GM12878 (cell line): ENCODE results near the gene NMNAT1. TPM values are rescaled to one million over a fixed set of nuclear protein-coding genes. Genes with fewer than 3 reads are reported as not detected.

Experiments used
- ATAC-seq: fragments of 200-7000 bp; cut with Tn5 transposase; 3 replicates; pipeline ENCODE4 v1.9.1; 2020; ENCODE audit warnings: mild to moderate bottlenecking, moderate library complexity
- BruUV-seq: library from RNA; stranded (reverse); fragments of 400-500 nt; replicated peaks from 2 replicates; lab custom pipeline; 2021; lab: Mats Ljungman, UMichigan
- CTCF ChIA-PET: fragments of 300-600 bp; sonication (Branson Sonifier 250); formaldehyde crosslinking; extraction: SDS; loops from one replicate; lab custom pipeline; 2021; ENCODE audit warnings: inconsistent platforms; lab: Yijun Ruan, JAX
- POLR2A ChIA-PET: fragments of 350-600 bp; formaldehyde crosslinking; extraction: SDS; loops from one replicate; lab custom pipeline; 2021; ENCODE audit warnings: inconsistent platforms; lab: Charles Lee
- RAD21 ChIA-PET: fragments of 300-600 bp; sonication (Branson Sonifier 250); formaldehyde crosslinking; loops from one replicate; lab custom pipeline; 2023; ENCODE audit warnings: antibody characterized with exemption; ENCODE audit not compliant: unreplicated experiment; lab: Charles Lee
- SMC1A ChIA-PET: fragments of 300-600 bp; sonication (Branson Sonifier 250); formaldehyde crosslinking; loops from one replicate; lab custom pipeline; 2023; ENCODE audit not compliant: unreplicated experiment, uncharacterized antibody; lab: Charles Lee
- DNase-seq: peaks from one replicate; pipeline ENCODE4 v3.0.0-alpha.2; 2011; ENCODE audit warnings: low read depth, low spot score
- FAIRE-seq: peaks from 3 replicates; lab custom pipeline; 2011; peaks lifted over from hg19 to GRCh38; lab: Jason Lieb, UNC
- H2AFZ ChIP-seq: 2 replicates; pipeline ENCODE4 v1.6.0; 2011; ENCODE audit warnings: low read depth, low read length, control low read depth; ENCODE audit not compliant: control insufficient read depth
- H3K27ac ChIP-seq: 2 replicates; pipeline ENCODE4 v1.5.1; 2011; ENCODE audit warnings: control low read depth; ENCODE audit not compliant: control insufficient read depth, insufficient read depth
- H3K27me3 ChIP-seq, 2 experiments: replicated peaks in 1 of 2; 2 replicates each; pipeline versions ENCODE4 v1.6.0 to v1.6.1; 2011; ENCODE audit warnings: low read length in 1 of 2; ENCODE audit not compliant: control insufficient read depth in 2 of 2, insufficient read depth in 2 of 2
- H3K36me3 ChIP-seq, 2 experiments: 2 replicates each; pipeline ENCODE4 v1.5.1; 2011; ENCODE audit warnings: low read length in 1 of 2; ENCODE audit not compliant: control insufficient read depth in 2 of 2, insufficient read depth in 2 of 2
- H3K4me1 ChIP-seq: 2 replicates; pipeline ENCODE4 v1.6.1; 2011; ENCODE audit warnings: mild to moderate bottlenecking, low read length, moderate library complexity, mixed read lengths; ENCODE audit not compliant: control insufficient read depth, insufficient read depth
- H3K4me2 ChIP-seq: 2 replicates; pipeline ENCODE4 v1.6.0; 2011; ENCODE audit warnings: control low read depth; ENCODE audit not compliant: control insufficient read depth, insufficient read depth
- H3K4me3 ChIP-seq: fragments of 200-600 bp; sonication (generic); 2 replicates; pipeline ENCODE4 v1.5.1; 2016
- H3K79me2 ChIP-seq: 2 replicates; pipeline ENCODE4 v1.6.0; 2011; ENCODE audit warnings: low read length; ENCODE audit not compliant: control insufficient read depth, insufficient read depth
- H3K9ac ChIP-seq: 2 replicates; pipeline ENCODE4 v1.8.0; 2011; ENCODE audit warnings: low read length, control low read depth, mixed read lengths; ENCODE audit not compliant: control insufficient read depth, insufficient read depth
- H3K9me3 ChIP-seq: replicated peaks from 3 replicates; pipeline ENCODE4 v1.5.1; 2011; ENCODE audit warnings: mild to moderate bottlenecking, low read length; ENCODE audit not compliant: control insufficient read depth, insufficient read depth
- H4K20me1 ChIP-seq: 2 replicates; pipeline ENCODE4 v1.6.0; 2011; ENCODE audit not compliant: control insufficient read depth, insufficient read depth
- ATF3 ChIP-seq: IDR thresholded peaks from 2 replicates; pipeline ENCODE4 v1.6.1; 2011; ENCODE audit warnings: low read depth, mild to moderate bottlenecking, low read length, moderate library complexity, borderline replicate concordance; ENCODE audit errors: extremely low read depth
- BHLHE40 ChIP-seq, 2 experiments: fragments of 450-650 bp in 1 of 2; IDR thresholded peaks; 2 replicates each; pipeline ENCODE4 v1.6.1; 2011 to 2017; ENCODE audit warnings: low read depth in 2 of 2, borderline replicate concordance in 1 of 2, improper control_type of control experiment in 1 of 2, low read length in 1 of 2, mild to moderate bottlenecking in 1 of 2
- E4F1 ChIP-seq: fragments of 450-650 bp; IDR thresholded peaks from 2 replicates; pipeline ENCODE4 v1.6.1; 2018; ENCODE audit warnings: borderline replicate concordance, mild to moderate bottlenecking; ENCODE audit not compliant: partially characterized antibody
- EED ChIP-seq: sonication (generic); IDR thresholded peaks from 2 replicates; pipeline ENCODE4 v1.6.1; 2016; ENCODE audit warnings: antibody characterized with exemption, low read depth
- EZH2 ChIP-seq: IDR thresholded peaks from 2 replicates; pipeline ENCODE4 v1.6.1; 2012; ENCODE audit warnings: low read depth, mild to moderate bottlenecking, control low read depth, inconsistent platforms, low read length, borderline replicate concordance; ENCODE audit not compliant: control insufficient read depth
- IKZF2 ChIP-seq, 2 experiments: fragments of 450-650 bp; IDR thresholded peaks; 2 replicates each; pipeline ENCODE4 v1.6.1; 2017; ENCODE audit warnings: mild to moderate bottlenecking in 2 of 2, moderate library complexity in 2 of 2
- JUND ChIP-seq: IDR thresholded peaks from 2 replicates; pipeline ENCODE4 v1.6.1; 2012; ENCODE audit warnings: low read depth, mild to moderate bottlenecking, low read length, improper control_type of control experiment, moderate library complexity
- MLLT1 ChIP-seq: fragments of 450-650 bp; IDR thresholded peaks from 2 replicates; pipeline ENCODE4 v1.6.1; 2016; ENCODE audit warnings: mild to moderate bottlenecking
- PKNOX1 ChIP-seq: fragments of 450-650 bp; IDR thresholded peaks from 2 replicates; pipeline ENCODE4 v1.6.1; 2016; ENCODE audit warnings: mild to moderate bottlenecking
- POLR2A ChIP-seq: IDR thresholded peaks from 2 replicates; pipeline ENCODE4 v1.6.1; 2011; ENCODE audit warnings: low read depth, mild to moderate bottlenecking, low read length
- RAD51 ChIP-seq: fragments of 450-650 bp; IDR thresholded peaks from 2 replicates; pipeline ENCODE4 v1.6.1; 2016; ENCODE audit warnings: moderate library complexity, mild to moderate bottlenecking, inconsistent platforms
- SPI1 ChIP-seq: IDR thresholded peaks from 2 replicates; pipeline ENCODE4 v1.6.1; 2011; ENCODE audit warnings: low read depth, mild to moderate bottlenecking, low read length, moderate library complexity, borderline replicate concordance; ENCODE audit not compliant: insufficient read depth
- TBL1XR1 ChIP-seq: IDR thresholded peaks from 2 replicates; pipeline ENCODE4 v1.6.1; 2012; ENCODE audit warnings: low read depth, low read length, improper control_type of control experiment
- ZNF217 ChIP-seq: fragments of 450-650 bp; IDR thresholded peaks from 2 replicates; pipeline ENCODE4 v1.6.1; 2017; ENCODE audit warnings: antibody characterized with exemption, mild to moderate bottlenecking
- ZNF384 ChIP-seq: IDR thresholded peaks from 2 replicates; pipeline ENCODE4 v1.6.1; 2012; ENCODE audit warnings: low read depth, mild to moderate bottlenecking, low read length, improper control_type of control experiment, borderline replicate concordance
- WGBS: methylation state at CpG from one replicate; pipeline ENCODE4 v1.1.6; 2016; ENCODE audit warnings: low lambda C conversion rate; ENCODE audit not compliant: insufficient replicate concordance, insufficient coverage; ENCODE audit errors: missing lambda C conversion rate; 5-methylcytosine and 5-hydroxymethylcytosine counted together
- in situ Hi-C: fragments of 300-500 bp; cut with MboI; formaldehyde crosslinking; loops from 9 replicates; pipeline ENCODE4 v1.14.3; 2018; ENCODE audit warnings: mixed read lengths
- intact Hi-C: fragments of 100-400 bp; cut with micrococcal nuclease; formaldehyde crosslinking; loops from one replicate; pipeline ENCODE4 v1.14.2; 2022; ENCODE audit not compliant: unreplicated experiment
- polyA plus RNA-seq, 11 experiments: library from polyadenylated mRNA; depleted of rRNA in 4 of 11; unstranded in 6 of 11; stranded (reverse) in 5 of 11; fragments of >200 nt; fragmentation: Nextera tagmentation in 4 of 11; fragmentation: Illumina TruSeq in 1 of 11; extraction: Ambion mirVana in 4 of 11; extraction: Trizol in 1 of 11; gene quantifications; 1 replicate in 1 of 11; 2 replicates in 10 of 11; pipeline versions ENCODE4 v1.2.1 to v1.2.3, GENCODE V29; 2011 to 2016; ENCODE audit warnings: inconsistent platforms in 2 of 11, missing spikeins in 2 of 11, low read depth in 1 of 11
- total RNA-seq, 4 experiments: library from RNA; depleted of rRNA in 3 of 4; stranded (reverse); fragments of >200 nt in 3 of 4; fragmentation: Illumina TruSeq in 1 of 4; extraction: Trizol in 1 of 4; gene quantifications; 2 replicates each; pipeline versions ENCODE4 v1.2.1 to v1.2.3, GENCODE V29; 2013 to 2021

Gene NMNAT1
- total and polyA plus RNA-seq, 10 of the 15 experiments (the other 5 are each of a cell fraction or from before 2014, with no cell fraction given): 7.2 to 16.7 (median 11.7) TPM

- DNase-seq (no peak), FAIRE-seq (peak; percentile 89), ATAC-seq (peak; percentile 83)
- WGBS: 60% methylated on average over 18 of the region's 18 CpGs
- Histone ChIP-seq H2AFZ (peak overlapping the region; percentile 82), H3K4me3 (peak overlapping the region; percentile 7; the same call in 1 of the 2 replicates), H3K9ac (peak overlapping the region; percentile 25; the same call in 1 of the 2 replicates), H3K36me3 (no peaks in the 10 kb centered on the region), H3K4me1 (peaks cover 31% of the 10 kb centered on the region), H3K27ac (no peak overlapping the region), H3K9me3 (no peaks in the 10 kb centered on the region), H3K27me3 (no peaks in the 10 kb centered on the region), H3K79me2 (peaks cover 2% of the 10 kb centered on the region; the same call in 1 of the 2 replicates), H4K20me1 (no peaks in the 10 kb centered on the region), H3K4me2 (peak overlapping the region; percentile 74)
- intact Hi-C loops (no loop called here), in situ Hi-C loops (no loop called here)
- ChIA-PET SMC1A (interaction anchor here (1.3 kb wide), 1 partner anchor 14 kb away, joined by 3 read pairs; no protein-coding TSS in a partner anchor), CTCF (no interaction called here), RAD21 (no interaction called here), POLR2A (interaction anchor here (0.5 to 0.6 kb wide), 3 partner anchors 14 to 272 kb away, joined by 3 to 5 read pairs (median 4); no protein-coding TSS in a partner anchor)
- no TSS peak for BruUV-seq
- TF ChIP-seq IKZF2 (IDR thresholded peaks at IDR 0.05) (peak in 1 of 2 experiments; percentile 36; a peak in 1 of 4 replicates), MLLT1 (0 out of 2 replicates have a peak, but pooled peaks have one; percentile 54), TBL1XR1 (no peak), PKNOX1 (0 out of 2 replicates have a peak, but pooled peaks have one; percentile 6), SPI1 (peak; percentile 60; the same call in 1 of the 2 replicates), EED (peak; percentile 30; the same call in 1 of the 2 replicates), BHLHE40 (IDR thresholded peaks at IDR 0.05; ENCODE audit: borderline replicate concordance in 1 of 2, low read depth in 2 of 2, low read length in 1 of 2) (peak; percentile 74 to 82), E4F1 (no peak), POLR2A (0 out of 2 replicates have a peak, but pooled peaks have one; percentile 44), EZH2 (no peak), ZNF217 (no peak), ZNF384 (no peak), RAD51 (peak; percentile 82), ATF3 (peak; percentile 20; the same call in 1 of the 2 replicates), JUND (no peak)
These were observed 42.9 kb upstream of the NMNAT1 start for GRCh38 chr1:9900142-9901043.
